HG03025 (cell line): ENCODE measurements around the gene SPI1.

Source experiments
- ATAC-seq: cut with Tn5 transposase; IDR thresholded peaks from one replicate; pipeline ENCODE4 v1.9.1; 2021; ENCODE audit warnings: mild to moderate bottlenecking, moderate library complexity; ENCODE audit not compliant: unreplicated experiment, low FRiP score

SPI1 gene

DNA sequence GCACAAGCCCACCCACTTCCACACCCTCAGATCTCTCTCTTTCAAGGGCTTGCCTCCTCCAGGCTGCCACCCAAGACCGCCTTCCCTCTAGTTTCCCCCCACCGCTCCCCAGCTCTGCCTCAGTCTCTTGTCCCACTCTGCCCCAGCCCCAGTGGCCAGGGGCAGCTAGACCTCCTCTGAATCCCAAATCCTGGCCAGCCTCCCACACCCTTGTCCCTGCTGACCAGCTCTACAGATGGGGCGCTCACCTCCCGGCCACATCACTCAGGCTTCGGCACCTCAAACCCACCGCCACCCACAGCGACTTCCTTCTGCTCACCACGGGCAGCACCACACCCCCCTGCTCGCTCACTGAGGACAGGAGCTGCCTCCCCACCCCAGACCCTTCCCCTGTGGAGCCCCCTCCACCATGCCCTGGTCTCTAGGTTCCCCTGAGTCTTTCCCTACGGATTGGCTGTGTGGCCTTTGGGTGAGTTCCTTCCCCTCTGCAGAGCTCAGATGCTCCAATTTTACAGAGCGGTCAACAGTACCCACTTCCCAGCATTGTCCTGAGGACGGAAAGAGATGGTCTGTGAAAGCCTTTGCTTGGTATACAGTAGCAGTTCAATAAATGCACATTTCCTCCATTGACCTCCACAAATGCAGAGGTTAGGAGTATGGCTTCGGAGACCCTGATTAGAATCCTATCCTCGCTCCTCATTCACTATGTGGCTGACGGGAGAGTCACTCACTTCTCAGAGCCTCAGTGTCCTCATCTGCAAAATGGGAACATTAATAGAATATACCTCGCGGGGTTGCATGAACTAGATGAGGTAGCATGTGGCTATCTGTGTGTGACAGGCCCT is 11.5 kb upstream of the SPI1 start:
- no peak for ATAC-seq

DNA sequence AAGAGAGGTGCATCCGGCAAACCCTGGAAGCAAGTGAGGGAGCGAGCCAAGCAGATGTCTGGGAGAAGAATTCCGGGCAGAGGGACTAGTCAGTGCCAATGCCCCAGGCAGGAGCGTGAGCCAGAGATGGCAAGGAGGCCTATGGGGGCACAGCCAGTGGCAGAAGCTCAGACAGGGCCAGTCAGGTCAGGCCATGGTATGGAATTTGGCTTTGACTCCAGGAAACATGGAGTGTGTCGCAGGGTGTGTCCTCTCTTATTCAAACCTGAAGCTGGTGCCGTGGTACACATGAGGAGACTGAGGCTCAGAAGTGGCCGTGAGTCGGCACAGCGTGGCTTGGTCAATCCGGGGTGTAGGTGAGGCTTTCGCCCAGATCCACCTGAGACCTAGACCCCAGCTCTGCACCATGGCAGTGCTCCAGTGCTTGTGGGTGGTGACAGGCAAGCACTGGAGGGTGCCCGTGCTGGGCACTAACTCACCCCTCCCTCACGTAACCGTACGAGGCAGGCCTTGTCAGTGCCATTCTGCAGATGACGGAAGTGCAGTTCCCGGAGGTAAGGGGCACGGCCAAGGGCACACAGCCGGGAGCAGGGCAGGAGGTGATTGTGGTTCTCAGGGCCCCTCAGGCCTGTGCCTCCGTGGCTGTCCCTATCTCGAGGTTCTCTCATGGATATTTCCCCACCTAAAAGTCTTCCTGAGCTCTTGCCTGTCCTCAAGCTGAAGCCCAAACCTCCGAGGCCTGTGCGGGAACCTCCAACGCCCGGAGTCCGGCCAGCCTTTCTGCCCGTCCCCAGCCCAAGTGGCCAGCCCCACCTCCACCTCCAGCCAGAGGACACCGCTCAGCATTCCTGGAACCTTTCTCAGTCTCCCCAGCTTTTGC is 10.6 kb upstream of the SPI1 start:
- ATAC-seq: no peak

DNA sequence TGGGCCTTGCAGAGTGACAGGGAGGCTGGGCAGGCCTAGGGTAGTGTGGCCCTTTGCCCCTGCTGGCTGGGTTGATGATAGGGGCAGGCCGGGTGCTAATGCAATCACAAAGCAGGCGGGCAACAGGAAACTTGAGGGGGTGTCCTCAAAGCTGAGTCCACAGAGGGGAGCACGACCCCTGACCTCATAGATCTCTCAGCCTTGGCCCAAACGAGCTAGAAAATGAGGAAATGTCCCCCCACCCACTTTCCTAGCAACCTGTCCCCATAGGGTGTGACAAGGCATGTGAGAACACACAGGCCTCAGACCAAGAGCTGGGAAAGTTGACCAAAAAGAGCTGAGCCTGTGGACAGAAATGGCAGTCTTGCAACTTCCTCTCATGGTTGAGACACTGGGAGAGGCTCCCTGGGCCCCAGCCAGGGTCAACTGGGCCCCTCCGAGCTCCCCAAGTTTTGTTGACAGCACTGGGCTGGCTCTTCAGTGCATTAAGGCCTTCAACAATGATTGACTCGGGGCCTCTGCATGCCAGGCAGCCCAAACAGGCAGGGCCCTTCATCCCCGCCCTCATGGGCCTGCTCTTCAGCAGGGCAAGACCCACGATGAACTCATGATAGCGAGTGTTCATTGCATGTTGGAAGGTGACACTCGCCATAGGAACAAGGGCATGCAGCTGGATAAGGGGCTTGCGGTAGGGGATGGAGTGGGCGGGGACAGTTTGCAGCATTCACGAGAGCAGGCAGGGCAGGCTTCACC is 9.8 kb upstream of the SPI1 start:
- no peak for ATAC-seq

- ATAC-seq: no peak
These were observed 6.2 kb upstream of the SPI1 start for GRCh38 chr11:47384498-47384897.

- ATAC-seq: no peak
These were observed 4.7 kb upstream of the SPI1 start for GRCh38 chr11:47383071-47383470.

DNA sequence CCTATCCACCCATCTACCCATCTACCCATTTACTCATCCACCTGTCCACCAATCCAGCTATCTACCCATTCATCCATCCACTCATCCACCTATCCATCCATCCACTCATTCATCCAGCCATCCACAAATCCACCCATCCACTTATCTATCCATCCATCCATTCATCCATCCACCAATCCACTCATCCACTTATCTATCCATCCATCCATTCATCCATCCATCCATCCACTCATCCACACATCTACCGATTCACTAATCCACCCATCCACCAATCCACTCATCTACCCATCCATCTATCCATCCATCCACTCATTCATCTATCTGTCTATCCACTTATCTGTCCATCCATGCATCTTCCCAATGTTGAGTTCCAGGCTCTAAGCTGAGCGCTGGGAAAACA is 1.7 kb upstream of the SPI1 start:
- ATAC-seq: no peak

GRCh38 chr11:47379317-47379716 is 970 bp upstream of the SPI1 start:
- ATAC-seq: no peak

GRCh38 chr11:47378836-47379170 is 456 bp upstream of the SPI1 start:
- no peak for ATAC-seq

- no peak for ATAC-seq
These were observed 757 bp downstream of the SPI1 start for GRCh38 chr11:47377571-47378009.

DNA sequence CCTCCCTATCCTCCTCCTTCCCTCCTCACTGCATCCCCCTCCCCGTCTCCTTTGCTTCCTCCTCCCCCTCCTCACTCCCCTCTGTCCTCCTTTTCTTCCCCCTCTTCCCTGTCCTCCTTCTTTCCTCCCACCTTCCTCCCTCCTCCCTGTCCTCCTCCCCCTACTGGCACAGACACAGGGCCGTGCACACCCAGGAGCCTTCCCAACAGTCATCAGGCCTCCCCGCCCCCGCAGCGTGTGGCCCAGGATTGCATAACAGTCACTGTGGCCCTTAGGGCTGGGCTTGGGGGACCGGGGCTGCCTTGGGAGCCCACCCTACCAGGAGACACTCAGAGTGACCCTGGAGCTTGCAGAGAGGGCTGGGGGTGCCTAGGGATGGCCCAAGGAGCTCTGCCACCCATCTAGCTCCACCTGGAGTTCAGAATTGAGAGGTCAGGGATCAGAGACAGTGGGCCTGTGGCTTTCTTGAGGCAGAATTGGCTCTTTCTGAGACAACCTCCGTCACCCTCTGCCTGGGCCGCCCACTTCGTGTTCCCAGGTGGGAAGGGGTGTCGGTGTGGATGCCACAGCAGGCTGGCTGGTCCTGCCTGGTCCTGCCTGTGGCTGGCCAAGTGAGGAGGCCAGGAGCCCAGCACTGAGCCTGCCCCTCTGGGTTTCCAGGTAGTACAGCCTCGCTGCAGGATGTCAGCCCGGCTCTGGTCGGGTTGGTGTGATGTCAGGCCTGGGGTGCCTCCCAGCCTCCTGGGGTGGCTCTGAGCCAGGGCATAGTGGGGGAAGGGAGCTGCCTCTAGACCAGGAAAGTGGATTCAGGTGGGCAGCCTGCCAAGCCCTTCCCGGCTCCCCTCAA is 1.6 kb downstream of the SPI1 start:
- ATAC-seq: no peak

DNA sequence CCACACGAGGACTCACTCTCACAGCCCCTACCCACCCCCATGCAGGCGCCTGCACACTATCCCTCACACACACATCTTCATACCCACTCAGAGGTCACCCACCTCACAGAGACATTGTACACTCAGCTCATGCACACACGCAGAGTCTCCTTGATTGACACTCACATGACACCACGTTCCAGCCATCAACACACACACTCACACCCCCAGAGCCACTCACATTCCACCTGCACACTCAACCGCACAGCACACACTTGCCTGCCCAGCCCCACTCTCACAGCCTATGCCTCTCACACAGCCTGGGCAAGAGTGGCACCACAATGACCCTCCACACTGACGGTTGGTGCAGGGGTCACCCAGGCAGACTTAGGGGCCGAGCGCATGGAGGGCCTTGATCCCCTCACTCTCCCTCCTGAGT is 2.2 kb downstream of the SPI1 start:
- ATAC-seq: no peak

DNA sequence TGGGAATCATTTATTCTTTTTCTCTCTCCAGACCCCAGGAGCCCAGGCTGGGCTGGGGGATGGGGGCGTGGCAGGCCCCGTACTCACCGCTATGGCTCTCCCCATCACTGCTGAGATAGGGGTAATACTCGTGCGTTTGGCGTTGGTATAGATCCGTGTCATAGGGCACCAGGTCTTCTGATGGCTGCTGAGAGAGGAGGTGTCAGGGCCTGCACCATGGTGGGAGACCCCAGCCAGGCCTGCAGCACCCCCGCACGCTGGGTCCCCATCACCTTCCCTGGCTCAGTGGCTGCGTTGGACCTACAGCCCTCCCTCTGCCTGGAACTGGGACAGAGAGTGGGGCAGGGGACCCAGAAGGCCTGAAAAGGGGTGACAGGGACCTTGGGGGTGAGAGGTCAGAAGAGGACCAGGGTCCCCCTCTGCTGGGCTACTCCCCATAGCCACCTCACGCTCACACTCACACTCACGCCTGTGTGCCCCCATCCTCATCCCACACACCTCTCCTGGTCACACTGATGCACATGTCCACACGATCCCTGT is 2.7 kb downstream of the SPI1 start:
- no peak for ATAC-seq

DNA sequence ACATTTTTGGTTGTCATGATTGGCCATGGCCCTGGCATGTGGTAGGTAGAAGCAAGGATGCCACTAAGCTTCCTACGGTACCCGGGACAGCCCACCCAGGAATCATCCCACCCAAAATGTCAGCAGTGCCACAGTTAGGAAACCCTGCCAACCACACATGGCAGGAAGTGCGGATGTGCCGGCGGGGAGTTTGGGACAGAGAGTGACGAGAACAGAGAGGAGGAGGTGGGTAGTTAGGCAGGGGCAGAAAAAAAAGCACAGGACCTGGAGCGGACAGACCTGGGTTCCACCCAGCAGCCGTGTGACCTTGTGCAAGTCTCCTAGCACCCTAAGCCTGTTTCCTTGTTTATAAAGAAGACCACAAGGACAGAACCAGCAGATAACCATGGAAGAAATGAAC is 3.3 kb downstream of the SPI1 start:
- no peak for ATAC-seq

DNA sequence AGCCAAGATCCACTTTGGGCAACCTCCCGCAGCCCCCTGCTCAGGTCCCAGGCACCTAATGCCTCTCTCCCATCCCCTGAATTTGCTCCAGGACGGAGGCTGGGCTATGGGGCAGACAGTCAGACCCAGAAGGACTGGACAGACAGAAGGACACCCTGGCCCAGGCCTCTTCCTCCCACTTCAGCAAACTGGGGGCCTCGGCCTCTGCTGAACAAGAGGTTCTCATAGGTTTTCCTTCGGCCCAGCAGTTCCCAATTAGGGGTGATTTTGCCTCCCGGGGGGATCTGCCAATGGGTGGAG is 3.7 kb downstream of the SPI1 start:
- ATAC-seq: no peak

DNA sequence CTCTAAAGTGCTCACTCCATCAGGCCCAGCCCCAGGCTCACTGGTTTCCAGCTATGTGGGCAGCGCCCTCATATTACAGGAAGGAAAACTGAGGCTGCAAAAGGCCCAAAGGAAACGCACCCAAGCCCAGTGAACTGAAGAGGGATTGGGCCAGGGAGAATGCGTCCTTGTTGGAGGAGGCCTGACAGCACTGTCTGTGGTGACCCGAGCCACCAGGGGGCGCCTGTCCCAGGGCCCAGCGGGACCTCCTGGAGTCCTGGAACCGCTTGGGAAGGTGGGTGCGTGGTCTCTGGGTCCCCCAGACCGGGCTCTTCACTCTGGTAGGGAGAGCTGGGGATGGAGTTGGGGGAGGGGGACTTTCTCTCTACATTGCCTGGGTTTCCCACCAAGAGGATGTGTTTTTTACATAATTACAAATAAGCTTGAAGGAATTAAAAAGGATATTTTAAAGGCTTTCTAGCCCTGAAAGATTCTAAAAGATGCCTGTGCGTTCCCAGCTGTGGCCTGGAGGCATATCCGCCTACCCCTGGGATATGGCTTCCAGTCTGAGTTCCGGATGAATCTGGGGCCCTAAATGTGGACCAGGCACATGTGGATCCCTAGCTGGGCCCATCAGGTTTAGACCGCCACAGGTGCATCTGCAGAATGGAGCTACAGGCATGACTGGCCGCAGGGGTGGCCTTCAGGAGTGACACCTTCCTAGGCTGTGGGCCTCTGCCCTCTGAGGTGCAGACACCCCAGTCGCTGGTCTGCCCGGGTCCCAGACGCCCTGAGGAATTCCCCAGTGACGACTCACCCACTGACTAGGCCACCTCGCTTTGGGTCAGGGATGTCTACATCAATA is 4.2 kb downstream of the SPI1 start:
- ATAC-seq: no peak

GRCh38 chr11:47372422-47372821 is 5.9 kb downstream of the SPI1 start:
- no peak for ATAC-seq

GRCh38 chr11:47369676-47370075 is 8.7 kb downstream of the SPI1 start:
- no peak for ATAC-seq

GRCh38 chr11:47366020-47366490 is 12.3 kb downstream of the SPI1 start:
- ATAC-seq: no peak

DNA sequence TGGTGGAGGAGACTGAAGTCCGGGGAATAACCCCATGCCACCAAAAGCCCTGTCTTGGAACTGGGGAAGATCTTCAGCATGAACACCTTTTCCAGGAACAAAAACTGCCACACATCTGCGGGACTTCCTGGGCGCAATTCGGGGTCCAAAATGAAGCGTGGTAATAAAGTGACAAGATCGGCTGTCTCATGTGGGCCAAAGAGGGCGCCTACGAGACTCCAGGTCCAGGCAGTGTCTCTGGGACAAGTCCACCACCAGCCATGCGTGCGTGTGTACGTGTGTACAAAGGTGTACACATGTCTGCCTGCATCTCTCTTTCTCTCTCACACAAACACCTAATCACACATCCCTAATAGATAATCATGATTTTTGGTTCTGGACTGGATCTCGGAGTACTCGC is 16.9 kb downstream of the SPI1 start:
- no peak for ATAC-seq
